ENCODE results near the gene PAK5. TPM values are rescaled to one million over a fixed set of nuclear protein-coding genes. Genes with fewer than 3 reads are reported as not detected.

The PAK5 gene
- total RNA-seq, 1 donor from 2014 or later = 0.16 TPM

DNA sequence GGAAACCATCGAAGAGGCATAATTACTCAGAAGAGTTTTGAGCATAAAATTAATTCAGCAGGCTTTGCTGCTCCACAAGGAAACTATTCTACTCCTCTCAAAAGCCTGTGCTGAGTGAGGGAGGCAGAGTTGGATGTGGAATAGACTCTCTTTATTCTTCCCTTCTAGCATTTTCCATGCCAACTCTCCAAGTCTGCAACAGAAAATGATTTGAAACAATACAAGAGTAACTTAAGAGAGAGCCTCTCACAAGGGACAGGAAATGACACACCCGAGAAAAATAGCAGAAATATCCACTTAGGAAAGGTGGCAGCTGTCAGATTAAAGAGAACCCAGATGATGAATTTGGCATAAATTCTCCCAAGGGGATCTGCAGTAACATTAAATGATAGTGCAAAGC, 350.8 kb downstream of the PAK5 start:
- Histone ChIP-seq H3K4me2 (ENCODE audit: low read length) (no peak overlapping the region), H3K9me3 (ENCODE audit: insufficient read depth, low read depth, low read length) (no peaks in the 10 kb centered on the region), H4K20me1 (ENCODE audit: insufficient read depth, low read length) (no peaks in the 10 kb centered on the region), H3K27me3 (ENCODE audit: insufficient read depth, low read length) (no peaks in the 10 kb centered on the region), H3K36me3 (ENCODE audit: insufficient read depth, low read length) (no peaks in the 10 kb centered on the region), H2AFZ (ENCODE audit: low read depth, low read length) (no peak overlapping the region), H3K79me2 (ENCODE audit: insufficient read depth, low read length) (no peaks in the 10 kb centered on the region), H3K4me3 (ENCODE audit: insufficient read depth, low read depth, low read length) (no peak overlapping the region), H3K27ac (ENCODE audit: low read depth, low read length) (no peak overlapping the region), H3K4me1 (ENCODE audit: insufficient read depth, low read length) (no peaks in the 10 kb centered on the region), H3K9ac (ENCODE audit: low read length) (no peak overlapping the region)
- no peaks in the 10 kb centered on the region for H3K27me3 Mint-ChIP-seq (ENCODE audit: low read depth, unreplicated experiment)
- no peak overlapping the region for H3K4me3 Mint-ChIP-seq (ENCODE audit: unreplicated experiment)
- FAIRE-seq = no peak
- no peaks in the 10 kb centered on the region for H3K36me3 Mint-ChIP-seq (ENCODE audit: low read depth, unreplicated experiment)
- peaks cover 10% of the 10 kb centered on the region for H3K4me1 Mint-ChIP-seq (ENCODE audit: low read depth, unreplicated experiment)
- TF ChIP-seq EZH2 (IDR thresholded peaks at IDR 0.05; ENCODE audit: insufficient read depth, low read length) = no peak
- TF ChIP-seq, protein P1, sequence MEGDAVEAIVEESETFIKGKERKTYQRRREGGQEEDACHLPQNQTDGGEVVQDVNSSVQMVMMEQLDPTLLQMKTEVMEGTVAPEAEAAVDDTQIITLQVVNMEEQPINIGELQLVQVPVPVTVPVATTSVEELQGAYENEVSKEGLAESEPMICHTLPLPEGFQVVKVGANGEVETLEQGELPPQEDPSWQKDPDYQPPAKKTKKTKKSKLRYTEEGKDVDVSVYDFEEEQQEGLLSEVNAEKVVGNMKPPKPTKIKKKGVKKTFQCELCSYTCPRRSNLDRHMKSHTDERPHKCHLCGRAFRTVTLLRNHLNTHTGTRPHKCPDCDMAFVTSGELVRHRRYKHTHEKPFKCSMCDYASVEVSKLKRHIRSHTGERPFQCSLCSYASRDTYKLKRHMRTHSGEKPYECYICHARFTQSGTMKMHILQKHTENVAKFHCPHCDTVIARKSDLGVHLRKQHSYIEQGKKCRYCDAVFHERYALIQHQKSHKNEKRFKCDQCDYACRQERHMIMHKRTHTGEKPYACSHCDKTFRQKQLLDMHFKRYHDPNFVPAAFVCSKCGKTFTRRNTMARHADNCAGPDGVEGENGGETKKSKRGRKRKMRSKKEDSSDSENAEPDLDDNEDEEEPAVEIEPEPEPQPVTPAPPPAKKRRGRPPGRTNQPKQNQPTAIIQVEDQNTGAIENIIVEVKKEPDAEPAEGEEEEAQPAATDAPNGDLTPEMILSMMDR (IDR thresholded peaks at IDR 0.05; ENCODE audit: insufficient read depth, low read depth, low read length) = no peak
- H3K27ac Mint-ChIP-seq (ENCODE audit: unreplicated experiment) = no peak overlapping the region
- peaks cover 2% of the 10 kb centered on the region for H3K9me3 Mint-ChIP-seq (ENCODE audit: unreplicated experiment)
- DNase-seq (ENCODE audit: low read depth) = no peak

Other genes with a start within 250 kb of the PAK5 start
- 2.6 and 3.4 TPM in 2 replicates for gene ANKEF1, start 195.9 kb upstream of the PAK5 start, total RNA-seq